ENCODE data around the gene ITGA3.

ITGA3 gene

GRCh38 chr17:50109207-50109606, 53.3 kb downstream of the ITGA3 start:
- TF ChIP-seq TCF12 (IDR thresholded peaks at IDR 0.05; ENCODE audit: low read depth) (no peak), YY1 (IDR thresholded peaks at IDR 0.05; ENCODE audit: low read depth) (no peak), FOXM1 (IDR thresholded peaks at IDR 0.05; ENCODE audit: borderline replicate concordance, low read depth) (no peak), TEAD4 (IDR thresholded peaks at IDR 0.05) (no peak), ZBTB7A (IDR thresholded peaks at IDR 0.05; ENCODE audit: low read depth) (no peak), EGR1 (IDR thresholded peaks at IDR 0.05) (no peak), NFIC (IDR thresholded peaks at IDR 0.05) (no peak), TAF1 (IDR thresholded peaks at IDR 0.05; ENCODE audit: low read depth) (no peak), MAX (IDR thresholded peaks at IDR 0.05) (no peak)
- TF ChIP-seq, protein P1, sequence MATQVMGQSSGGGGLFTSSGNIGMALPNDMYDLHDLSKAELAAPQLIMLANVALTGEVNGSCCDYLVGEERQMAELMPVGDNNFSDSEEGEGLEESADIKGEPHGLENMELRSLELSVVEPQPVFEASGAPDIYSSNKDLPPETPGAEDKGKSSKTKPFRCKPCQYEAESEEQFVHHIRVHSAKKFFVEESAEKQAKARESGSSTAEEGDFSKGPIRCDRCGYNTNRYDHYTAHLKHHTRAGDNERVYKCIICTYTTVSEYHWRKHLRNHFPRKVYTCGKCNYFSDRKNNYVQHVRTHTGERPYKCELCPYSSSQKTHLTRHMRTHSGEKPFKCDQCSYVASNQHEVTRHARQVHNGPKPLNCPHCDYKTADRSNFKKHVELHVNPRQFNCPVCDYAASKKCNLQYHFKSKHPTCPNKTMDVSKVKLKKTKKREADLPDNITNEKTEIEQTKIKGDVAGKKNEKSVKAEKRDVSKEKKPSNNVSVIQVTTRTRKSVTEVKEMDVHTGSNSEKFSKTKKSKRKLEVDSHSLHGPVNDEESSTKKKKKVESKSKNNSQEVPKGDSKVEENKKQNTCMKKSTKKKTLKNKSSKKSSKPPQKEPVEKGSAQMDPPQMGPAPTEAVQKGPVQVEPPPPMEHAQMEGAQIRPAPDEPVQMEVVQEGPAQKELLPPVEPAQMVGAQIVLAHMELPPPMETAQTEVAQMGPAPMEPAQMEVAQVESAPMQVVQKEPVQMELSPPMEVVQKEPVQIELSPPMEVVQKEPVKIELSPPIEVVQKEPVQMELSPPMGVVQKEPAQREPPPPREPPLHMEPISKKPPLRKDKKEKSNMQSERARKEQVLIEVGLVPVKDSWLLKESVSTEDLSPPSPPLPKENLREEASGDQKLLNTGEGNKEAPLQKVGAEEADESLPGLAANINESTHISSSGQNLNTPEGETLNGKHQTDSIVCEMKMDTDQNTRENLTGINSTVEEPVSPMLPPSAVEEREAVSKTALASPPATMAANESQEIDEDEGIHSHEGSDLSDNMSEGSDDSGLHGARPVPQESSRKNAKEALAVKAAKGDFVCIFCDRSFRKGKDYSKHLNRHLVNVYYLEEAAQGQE (IDR thresholded peaks at IDR 0.05; ENCODE audit: low read depth), result no peak
- TF ChIP-seq, protein P2, sequence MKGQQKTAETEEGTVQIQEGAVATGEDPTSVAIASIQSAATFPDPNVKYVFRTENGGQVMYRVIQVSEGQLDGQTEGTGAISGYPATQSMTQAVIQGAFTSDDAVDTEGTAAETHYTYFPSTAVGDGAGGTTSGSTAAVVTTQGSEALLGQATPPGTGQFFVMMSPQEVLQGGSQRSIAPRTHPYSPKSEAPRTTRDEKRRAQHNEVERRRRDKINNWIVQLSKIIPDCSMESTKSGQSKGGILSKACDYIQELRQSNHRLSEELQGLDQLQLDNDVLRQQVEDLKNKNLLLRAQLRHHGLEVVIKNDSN (IDR thresholded peaks at IDR 0.05), result no peak

GRCh38 chr17:50109785-50110184, 53.9 kb downstream of the ITGA3 start:
- TF ChIP-seq TCF12 (IDR thresholded peaks at IDR 0.05; ENCODE audit: low read depth) (no peak), ZBTB7A (IDR thresholded peaks at IDR 0.05; ENCODE audit: low read depth) (no peak), EP300 (IDR thresholded peaks at IDR 0.05; ENCODE audit: borderline replicate concordance) (no peak), RAD21 (IDR thresholded peaks at IDR 0.05; ENCODE audit: low read depth) (no peak), MAX (IDR thresholded peaks at IDR 0.05) (no peak), EGR1 (IDR thresholded peaks at IDR 0.05) (no peak), NFIC (IDR thresholded peaks at IDR 0.05) (no peak), FOXM1 (IDR thresholded peaks at IDR 0.05; ENCODE audit: borderline replicate concordance, low read depth) (no peak), YY1 (IDR thresholded peaks at IDR 0.05; ENCODE audit: low read depth) (no peak), CREB1 (IDR thresholded peaks at IDR 0.05; ENCODE audit: low read depth) (no peak), CEBPB (IDR thresholded peaks at IDR 0.05) (no peak), TEAD4 (IDR thresholded peaks at IDR 0.05) (no peak), TAF1 (IDR thresholded peaks at IDR 0.05; ENCODE audit: low read depth) (no peak)
- TF ChIP-seq, protein P2 (IDR thresholded peaks at IDR 0.05), result no peak
- TF ChIP-seq, protein P1 (IDR thresholded peaks at IDR 0.05; ENCODE audit: low read depth), result no peak

DNA sequence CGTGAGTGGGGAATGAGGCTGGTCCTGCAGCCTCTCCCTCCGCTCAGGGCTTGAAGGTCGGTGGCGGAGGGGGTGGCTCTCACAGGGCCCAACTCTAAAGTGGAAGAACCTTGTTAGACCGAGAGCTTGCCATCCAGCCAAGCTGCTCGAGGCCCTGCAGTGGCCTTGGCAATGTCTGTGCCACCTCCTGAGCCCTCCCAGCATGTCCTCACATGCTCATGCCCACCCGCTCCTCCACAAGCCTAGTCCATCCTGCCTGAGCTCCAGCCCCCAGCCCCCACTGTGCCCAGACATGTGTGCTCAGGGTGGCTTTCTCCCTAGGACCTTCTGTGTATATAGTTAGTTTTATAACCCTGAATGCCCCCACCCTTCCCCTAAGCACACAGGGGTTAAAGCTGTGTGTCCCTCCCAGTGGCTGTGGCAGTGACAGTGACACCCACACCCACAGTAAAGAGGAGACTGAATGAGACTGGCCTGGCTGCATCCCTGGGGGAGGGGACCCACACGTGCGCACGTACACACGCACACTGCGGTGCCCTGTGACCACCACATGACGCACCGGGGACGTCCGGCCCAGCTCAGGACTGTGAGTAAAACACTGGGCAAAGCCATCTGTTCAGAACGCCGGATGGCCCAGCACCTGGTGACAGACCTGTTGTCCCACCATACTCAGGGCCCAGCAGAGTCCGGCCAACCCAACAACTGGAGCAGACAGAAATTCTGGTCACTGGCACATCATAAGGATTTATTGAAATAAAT, 54.9 kb downstream of the ITGA3 start:
- TF ChIP-seq EGR1 (IDR thresholded peaks at IDR 0.05) (no peak), RAD21 (IDR thresholded peaks at IDR 0.05; ENCODE audit: low read depth) (no peak), YY1 (IDR thresholded peaks at IDR 0.05; ENCODE audit: low read depth) (no peak), TEAD4 (IDR thresholded peaks at IDR 0.05) (no peak), ZBTB7A (IDR thresholded peaks at IDR 0.05; ENCODE audit: low read depth) (no peak), MAX (IDR thresholded peaks at IDR 0.05) (no peak)
- TF ChIP-seq, protein P1 (IDR thresholded peaks at IDR 0.05; ENCODE audit: low read depth), result no peak
- TF ChIP-seq, protein P2 (IDR thresholded peaks at IDR 0.05), result no peak
